DND-41 (cell line): Measurements from ENCODE around the gene TMEM14C.
A peak's percentile ranks its signal among the peaks of the same experiment; 100 is the strongest.

Experiments used
- ATAC-seq: fragments of 200-7000 bp; cut with Tn5 transposase; 3 replicates; pipeline ENCODE4 v1.9.1; 2021; ENCODE audit warnings: low read depth; ENCODE audit not compliant: insufficient read depth
- DNase-seq: peaks from one replicate; pipeline ENCODE4 v3.0.0-alpha.2; 2020
- H2AFZ ChIP-seq: 2 replicates; pipeline ENCODE4 v1.6.0; 2012; ENCODE audit warnings: low read depth, low read length
- H3K27ac ChIP-seq: 2 replicates; pipeline ENCODE4 v1.5.1; 2012; ENCODE audit warnings: low read length, inconsistent platforms
- H3K27me3 ChIP-seq: fragments of 200-600 bp; sonication (generic); 2 replicates; pipeline ENCODE4 v1.6.0; 2012; ENCODE audit warnings: low read length, mild to moderate bottlenecking, inconsistent platforms; ENCODE audit not compliant: insufficient read depth, poor library complexity
- H3K36me3 ChIP-seq: 2 replicates; pipeline ENCODE4 v1.5.1; 2012; ENCODE audit warnings: low read length, inconsistent platforms; ENCODE audit not compliant: insufficient read depth
- H3K4me1 ChIP-seq: 2 replicates; pipeline ENCODE4 v1.5.1; 2012; ENCODE audit warnings: mild to moderate bottlenecking, low read length; ENCODE audit not compliant: insufficient read depth
- H3K4me2 ChIP-seq: 2 replicates; pipeline ENCODE4 v1.6.0; 2012; ENCODE audit warnings: mild to moderate bottlenecking, moderate library complexity, low read length, inconsistent platforms; ENCODE audit not compliant: insufficient read depth
- H3K4me3 ChIP-seq, 2 experiments: fragments of 200-600 bp in 1 of 2; shearing (Covaris generic) in 1 of 2; 2 replicates each; pipeline ENCODE4 v1.5.1; 2012 to 2016; ENCODE audit warnings: inconsistent platforms in 2 of 2, low read length in 2 of 2, mild to moderate bottlenecking in 2 of 2, low read depth in 1 of 2, moderate library complexity in 1 of 2
- H3K79me2 ChIP-seq: 2 replicates; pipeline ENCODE4 v1.6.0; 2012; ENCODE audit warnings: low read length, inconsistent platforms; ENCODE audit not compliant: insufficient read depth
- H3K9ac ChIP-seq: 2 replicates; pipeline ENCODE4 v1.6.0; 2012; ENCODE audit warnings: low read depth, mild to moderate bottlenecking, inconsistent platforms, low read length, moderate library complexity
- H3K9me3 ChIP-seq: 2 replicates; pipeline ENCODE4 v1.5.1; 2012; ENCODE audit warnings: low read length, moderate library complexity, mild to moderate bottlenecking, inconsistent platforms; ENCODE audit not compliant: insufficient read depth, severe bottlenecking
- H4K20me1 ChIP-seq: 2 replicates; pipeline ENCODE4 v1.6.0; 2012; ENCODE audit warnings: low read length; ENCODE audit not compliant: insufficient read depth
- CTCF ChIP-seq: IDR thresholded peaks from 2 replicates; pipeline ENCODE4 v1.5.1; 2012; ENCODE audit warnings: borderline replicate concordance, low read length, moderate library complexity, mild to moderate bottlenecking; ENCODE audit not compliant: poor library complexity, severe bottlenecking; ENCODE audit errors: extremely low read depth
- EZH2 ChIP-seq: IDR thresholded peaks from 3 replicates; pipeline ENCODE4 v1.6.1; 2012; ENCODE audit warnings: borderline replicate concordance, low read depth, mild to moderate bottlenecking, moderate library complexity, low read length, inconsistent platforms; ENCODE audit not compliant: severe bottlenecking

Gene TMEM14C

GRCh38 chr6:10723567-10723881, 654 bp downstream of the TMEM14C start:
- H3K4me2 ChIP-seq, result peak overlapping the region; percentile 61
- peak overlapping the region; percentile 86 for H2AFZ ChIP-seq
- peak overlapping the region; percentile 49 to 72; a peak in 3 of 4 replicates for H3K4me3 ChIP-seq
- TF ChIP-seq EZH2 (no peak), CTCF (no peak)
- peaks cover 28% of the 10 kb centered on the region for H3K36me3 ChIP-seq
- peak overlapping the region; percentile 95 for H3K27ac ChIP-seq
- no peaks in the 10 kb centered on the region for H3K27me3 ChIP-seq
- no peaks in the 10 kb centered on the region for H4K20me1 ChIP-seq
- ATAC-seq, result no peak
- DNase-seq, result no peak
- H3K9ac ChIP-seq, result peak overlapping the region; percentile 91
- peaks cover 54% of the 10 kb centered on the region for H3K79me2 ChIP-seq
- H3K9me3 ChIP-seq, result peaks cover 2% of the 10 kb centered on the region
- peaks cover 68% of the 10 kb centered on the region for H3K4me1 ChIP-seq

GRCh38 chr6:10725044-10725443, 2.2 kb downstream of the TMEM14C start:
- Histone ChIP-seq H3K4me3 (no peak overlapping the region), H3K27ac (peak overlapping the region; percentile 43; the same call in 1 of the 2 replicates), H3K9me3 (no peaks in the 10 kb centered on the region), H3K4me2 (peak overlapping the region; percentile 61; the same call in 1 of the 2 replicates), H3K27me3 (no peaks in the 10 kb centered on the region), H3K9ac (no peak overlapping the region; the same call in 1 of the 2 replicates), H3K36me3 (peaks cover 42% of the 10 kb centered on the region), H3K79me2 (peaks cover 52% of the 10 kb centered on the region), H3K4me1 (peaks cover 56% of the 10 kb centered on the region), H4K20me1 (no peaks in the 10 kb centered on the region), H2AFZ (no peak overlapping the region)
- ATAC-seq, result no peak
- no peak for DNase-seq
- TF ChIP-seq EZH2, result no peak
- TF ChIP-seq CTCF, result no peak

- H3K4me3 ChIP-seq, result no peak overlapping the region
- H3K27me3 ChIP-seq, result no peaks in the 10 kb centered on the region
- no peak overlapping the region for H3K27ac ChIP-seq
- H4K20me1 ChIP-seq, result no peaks in the 10 kb centered on the region
- TF ChIP-seq EZH2 (no peak), CTCF (no peak)
- H3K9ac ChIP-seq, result no peak overlapping the region
- ATAC-seq, result no peak
- H3K36me3 ChIP-seq, result peaks cover 48% of the 10 kb centered on the region
- no peak overlapping the region for H3K4me2 ChIP-seq
- peaks cover 49% of the 10 kb centered on the region for H3K79me2 ChIP-seq
- no peaks in the 10 kb centered on the region for H3K9me3 ChIP-seq
- H3K4me1 ChIP-seq, result peaks cover 51% of the 10 kb centered on the region
- no peak for DNase-seq
- no peak overlapping the region for H2AFZ ChIP-seq
Observed at GRCh38 chr6:10725716-10726115, 2.8 kb downstream of the TMEM14C start.

- Histone ChIP-seq H2AFZ (no peak overlapping the region), H3K9ac (no peak overlapping the region), H3K4me2 (no peak overlapping the region), H3K27ac (no peak overlapping the region), H3K36me3 (peaks cover 64% of the 10 kb centered on the region), H3K4me1 (peaks cover 12% of the 10 kb centered on the region; the same call in 1 of the 2 replicates), H4K20me1 (no peaks in the 10 kb centered on the region), H3K27me3 (no peaks in the 10 kb centered on the region), H3K4me3 (no peak overlapping the region), H3K79me2 (peaks cover 13% of the 10 kb centered on the region), H3K9me3 (no peaks in the 10 kb centered on the region)
- ATAC-seq (no peak), DNase-seq (no peak)
- TF ChIP-seq EZH2, result no peak
- TF ChIP-seq CTCF, result no peak
Observed at GRCh38 chr6:10730254-10730653, 7.4 kb downstream of the TMEM14C start.
